Ishikawa (cell line): ENCODE measurements around the gene SLC9A7.

Source experiments
- CEBPB ChIP-seq: IDR thresholded peaks from 2 replicates; pipeline ENCODE4 v1.6.1; 2012
- CREB1 ChIP-seq: IDR thresholded peaks from 2 replicates; pipeline ENCODE4 v1.6.1; 2012; ENCODE audit warnings: low read depth
- EGR1 ChIP-seq: IDR thresholded peaks from 2 replicates; pipeline ENCODE4 v1.6.1; 2012
- EP300 ChIP-seq: IDR thresholded peaks from 2 replicates; pipeline ENCODE4 v1.6.1; 2012; ENCODE audit warnings: borderline replicate concordance
- FOXM1 ChIP-seq: IDR thresholded peaks from 2 replicates; pipeline ENCODE4 v1.6.1; 2012; ENCODE audit warnings: low read depth, borderline replicate concordance
- NFIC ChIP-seq: IDR thresholded peaks from 2 replicates; pipeline ENCODE4 v1.6.1; 2012
- RAD21 ChIP-seq: IDR thresholded peaks from 2 replicates; pipeline ENCODE4 v1.6.1; 2012; ENCODE audit warnings: low read depth
- TAF1 ChIP-seq: IDR thresholded peaks from 2 replicates; pipeline ENCODE4 v1.6.1; 2012; ENCODE audit warnings: low read depth, mild to moderate bottlenecking
- TCF12 ChIP-seq: IDR thresholded peaks from 2 replicates; pipeline ENCODE4 v1.6.1; 2012; ENCODE audit warnings: low read depth
- TEAD4 ChIP-seq: IDR thresholded peaks from 2 replicates; pipeline ENCODE4 v1.6.1; 2012
- YY1 ChIP-seq: IDR thresholded peaks from 2 replicates; pipeline ENCODE4 v1.6.1; 2012; ENCODE audit warnings: low read depth
- ZBTB7A ChIP-seq: IDR thresholded peaks from 2 replicates; pipeline ENCODE4 v1.6.1; 2012; ENCODE audit warnings: low read depth
- TF ChIP-seq, protein P1 (sequence below): IDR thresholded peaks from 2 replicates; pipeline ENCODE4 v1.6.1; 2012
- TF ChIP-seq, protein P2 (sequence below): IDR thresholded peaks from 2 replicates; pipeline ENCODE4 v1.6.1; 2012; ENCODE audit warnings: low read depth, mild to moderate bottlenecking
- TF ChIP-seq, protein P3 (sequence below): IDR thresholded peaks from 2 replicates; pipeline ENCODE4 v1.6.1; 2012

SLC9A7 gene

DNA sequence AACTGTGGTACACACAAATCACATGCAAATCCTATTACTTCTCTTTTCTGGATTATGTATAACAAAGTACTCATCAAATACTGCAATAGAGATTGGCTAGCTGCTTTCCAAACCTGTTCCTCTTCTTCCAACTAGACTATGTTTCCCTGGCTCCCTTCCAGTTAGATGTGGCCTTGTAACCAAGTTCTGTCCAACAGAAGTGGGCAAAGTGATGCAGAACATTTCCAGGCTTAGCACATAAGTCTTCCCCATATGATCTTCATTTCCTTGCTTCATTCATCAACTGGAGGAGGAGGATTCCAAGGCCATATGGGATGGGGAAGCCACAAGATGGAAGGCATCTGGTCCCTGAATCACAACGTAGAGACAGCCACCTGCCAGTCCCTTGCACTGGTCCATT is 8.0 kb downstream of the SLC9A7 start:
- TF ChIP-seq, protein P1, sequence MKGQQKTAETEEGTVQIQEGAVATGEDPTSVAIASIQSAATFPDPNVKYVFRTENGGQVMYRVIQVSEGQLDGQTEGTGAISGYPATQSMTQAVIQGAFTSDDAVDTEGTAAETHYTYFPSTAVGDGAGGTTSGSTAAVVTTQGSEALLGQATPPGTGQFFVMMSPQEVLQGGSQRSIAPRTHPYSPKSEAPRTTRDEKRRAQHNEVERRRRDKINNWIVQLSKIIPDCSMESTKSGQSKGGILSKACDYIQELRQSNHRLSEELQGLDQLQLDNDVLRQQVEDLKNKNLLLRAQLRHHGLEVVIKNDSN = no peak
- no peak for TF ChIP-seq CREB1
- no peak for TF ChIP-seq EP300
- no peak for TF ChIP-seq ZBTB7A
- TF ChIP-seq, protein P2, sequence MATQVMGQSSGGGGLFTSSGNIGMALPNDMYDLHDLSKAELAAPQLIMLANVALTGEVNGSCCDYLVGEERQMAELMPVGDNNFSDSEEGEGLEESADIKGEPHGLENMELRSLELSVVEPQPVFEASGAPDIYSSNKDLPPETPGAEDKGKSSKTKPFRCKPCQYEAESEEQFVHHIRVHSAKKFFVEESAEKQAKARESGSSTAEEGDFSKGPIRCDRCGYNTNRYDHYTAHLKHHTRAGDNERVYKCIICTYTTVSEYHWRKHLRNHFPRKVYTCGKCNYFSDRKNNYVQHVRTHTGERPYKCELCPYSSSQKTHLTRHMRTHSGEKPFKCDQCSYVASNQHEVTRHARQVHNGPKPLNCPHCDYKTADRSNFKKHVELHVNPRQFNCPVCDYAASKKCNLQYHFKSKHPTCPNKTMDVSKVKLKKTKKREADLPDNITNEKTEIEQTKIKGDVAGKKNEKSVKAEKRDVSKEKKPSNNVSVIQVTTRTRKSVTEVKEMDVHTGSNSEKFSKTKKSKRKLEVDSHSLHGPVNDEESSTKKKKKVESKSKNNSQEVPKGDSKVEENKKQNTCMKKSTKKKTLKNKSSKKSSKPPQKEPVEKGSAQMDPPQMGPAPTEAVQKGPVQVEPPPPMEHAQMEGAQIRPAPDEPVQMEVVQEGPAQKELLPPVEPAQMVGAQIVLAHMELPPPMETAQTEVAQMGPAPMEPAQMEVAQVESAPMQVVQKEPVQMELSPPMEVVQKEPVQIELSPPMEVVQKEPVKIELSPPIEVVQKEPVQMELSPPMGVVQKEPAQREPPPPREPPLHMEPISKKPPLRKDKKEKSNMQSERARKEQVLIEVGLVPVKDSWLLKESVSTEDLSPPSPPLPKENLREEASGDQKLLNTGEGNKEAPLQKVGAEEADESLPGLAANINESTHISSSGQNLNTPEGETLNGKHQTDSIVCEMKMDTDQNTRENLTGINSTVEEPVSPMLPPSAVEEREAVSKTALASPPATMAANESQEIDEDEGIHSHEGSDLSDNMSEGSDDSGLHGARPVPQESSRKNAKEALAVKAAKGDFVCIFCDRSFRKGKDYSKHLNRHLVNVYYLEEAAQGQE = no peak
- TF ChIP-seq, protein P3, sequence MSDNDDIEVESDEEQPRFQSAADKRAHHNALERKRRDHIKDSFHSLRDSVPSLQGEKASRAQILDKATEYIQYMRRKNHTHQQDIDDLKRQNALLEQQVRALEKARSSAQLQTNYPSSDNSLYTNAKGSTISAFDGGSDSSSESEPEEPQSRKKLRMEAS = no peak
- no peak for TF ChIP-seq TCF12
- no peak for TF ChIP-seq RAD21
- no peak for TF ChIP-seq TAF1
- no peak for TF ChIP-seq CEBPB
- TF ChIP-seq NFIC = no peak
- no peak for TF ChIP-seq YY1
- no peak for TF ChIP-seq FOXM1
- TF ChIP-seq TEAD4 = no peak
- no peak for TF ChIP-seq EGR1

DNA sequence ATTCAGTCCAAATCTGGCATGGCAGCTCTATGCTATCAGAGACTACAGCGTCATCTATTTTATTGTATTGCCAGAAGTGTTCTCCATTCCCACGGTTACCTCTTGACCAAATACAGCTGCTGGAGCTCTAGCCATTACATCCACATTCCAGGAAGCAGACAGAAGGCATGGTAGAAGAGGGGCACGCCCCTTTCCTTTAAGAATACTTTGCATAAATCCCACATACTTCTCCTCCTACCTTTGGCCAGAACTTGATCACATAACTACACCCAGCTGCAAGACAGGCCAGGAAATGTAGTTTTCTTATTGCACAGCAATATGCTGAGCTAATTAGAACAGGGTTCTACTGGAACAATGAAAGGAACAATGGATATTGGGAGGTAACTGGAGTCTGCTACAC is 14.9 kb downstream of the SLC9A7 start:
- TF ChIP-seq TAF1 (no peak), CREB1 (no peak), EP300 (no peak), YY1 (no peak), CEBPB (no peak), TEAD4 (no peak), NFIC (no peak), EGR1 (no peak)
- TF ChIP-seq, protein P2 = no peak

DNA sequence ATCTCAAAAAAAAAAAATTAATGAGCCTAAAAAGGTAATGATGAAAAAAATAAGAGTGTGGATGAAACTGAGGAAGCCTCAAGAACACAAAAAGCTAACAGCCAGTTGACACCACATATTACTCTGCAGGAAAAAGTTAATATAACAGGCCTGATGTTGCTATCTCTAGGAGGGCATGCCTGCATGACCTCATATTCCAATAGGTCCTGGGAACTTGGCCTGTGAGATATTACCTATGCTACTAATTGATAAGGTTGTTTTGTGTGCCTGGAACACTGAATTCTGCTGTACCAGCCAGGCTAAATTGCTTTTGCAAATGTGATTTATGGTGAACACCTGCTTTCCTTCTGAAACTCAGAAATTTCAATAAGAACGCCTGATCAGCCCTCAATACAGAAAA is 15.9 kb downstream of the SLC9A7 start:
- TF ChIP-seq YY1 = no peak
- TF ChIP-seq TEAD4 = no peak
- TF ChIP-seq, protein P3 = no peak
- TF ChIP-seq TAF1 = no peak
- no peak for TF ChIP-seq EP300
- TF ChIP-seq, protein P2 = no peak

DNA sequence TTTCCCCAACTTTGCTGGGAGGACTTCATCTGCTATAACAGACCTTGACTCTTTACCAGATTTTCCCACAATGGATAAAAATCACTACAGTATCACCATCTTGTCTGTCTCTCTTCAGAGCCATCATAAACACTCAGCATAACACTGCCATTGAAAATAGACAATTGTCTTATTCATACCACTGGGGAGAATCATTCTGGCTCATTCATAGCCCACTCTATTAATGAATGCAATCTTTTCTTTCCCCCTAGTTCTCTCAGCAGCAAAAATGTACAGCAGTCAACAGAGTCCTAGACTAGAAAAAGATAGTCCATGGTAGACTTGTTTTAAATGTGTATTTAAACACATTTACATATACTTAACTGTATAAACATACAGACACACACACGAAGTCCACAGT is 19.2 kb downstream of the SLC9A7 start:
- TF ChIP-seq, protein P2 = no peak
- TF ChIP-seq TAF1 = no peak
- TF ChIP-seq, protein P3 = no peak
- TF ChIP-seq FOXM1 = no peak
- no peak for TF ChIP-seq CEBPB
- no peak for TF ChIP-seq YY1
- no peak for TF ChIP-seq RAD21
- TF ChIP-seq EP300 = no peak
- TF ChIP-seq TEAD4 = no peak
- TF ChIP-seq NFIC = no peak
- no peak for TF ChIP-seq CREB1
